Glomerular visceral epithelial cell (primary cell): ENCODE data around the gene ZNF112.

Source experiments
- DNase-seq: peaks from one replicate; pipeline ENCODE4 v3.0.0-alpha.2; 2016; ENCODE audit errors: extremely low spot score

Gene ZNF112

DNA sequence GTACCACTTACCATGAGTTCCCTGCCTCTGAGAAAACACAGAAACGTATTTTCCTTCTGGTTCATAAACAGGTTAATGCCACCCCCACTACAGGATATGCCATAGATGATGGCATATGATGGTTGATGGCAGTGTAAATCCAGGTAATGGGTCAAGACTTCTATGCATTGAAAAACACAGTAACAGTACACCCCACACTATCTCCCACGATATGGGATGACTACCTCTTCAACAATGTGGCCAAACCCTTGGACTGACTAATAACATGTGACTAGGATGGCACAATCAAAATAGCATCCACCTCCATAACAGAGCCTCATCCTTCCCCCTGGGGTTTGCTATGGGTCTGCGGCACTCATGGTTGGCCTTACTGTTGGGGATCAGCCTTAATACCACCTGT is 73.6 kb downstream of the ZNF112 start:
- DNase-seq, result no peak

DNA sequence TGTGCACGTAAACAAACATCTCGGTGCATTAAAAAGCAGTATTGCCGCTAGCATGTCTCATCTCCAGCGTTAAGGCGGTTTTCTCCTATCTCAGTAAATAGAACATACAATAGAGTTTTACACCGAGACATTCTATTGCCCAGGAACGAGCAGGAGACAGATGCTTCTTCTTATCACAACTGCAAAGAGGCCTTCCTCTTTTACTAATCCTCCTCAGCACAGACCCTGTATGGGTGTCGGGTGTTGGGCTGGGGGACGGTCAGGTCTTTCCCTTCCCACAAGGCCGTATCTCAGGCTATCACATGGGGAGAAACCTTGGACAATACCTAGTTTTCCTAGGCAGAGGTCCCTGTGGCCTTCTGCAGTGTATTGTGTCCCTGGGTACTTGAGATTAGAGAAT is 75.6 kb downstream of the ZNF112 start:
- DNase-seq, result no peak

GRCh38 chr19:44278181-44278690 is 78.2 kb downstream of the ZNF112 start:
- no peak for DNase-seq

DNA sequence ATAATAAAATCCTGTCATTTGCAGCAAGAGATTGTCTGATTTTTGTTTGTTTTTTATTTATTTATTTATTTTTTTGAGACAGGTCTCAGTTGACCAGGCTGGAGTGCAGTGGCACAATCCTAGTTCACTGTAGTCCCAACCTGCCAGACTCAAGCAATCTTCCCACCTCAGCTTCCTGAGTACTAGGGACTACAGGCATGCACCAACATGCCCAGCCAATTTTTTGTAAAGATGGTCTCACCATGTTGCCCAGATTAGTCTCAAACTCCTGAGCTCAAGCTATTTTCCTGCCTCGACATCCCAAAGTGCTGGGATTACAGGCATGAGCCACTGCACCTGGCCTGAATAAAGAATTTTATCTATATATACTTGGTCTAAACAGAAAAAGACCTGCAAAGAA is 79.1 kb downstream of the ZNF112 start:
- DNase-seq, result no peak
